PC-3 (cell line): ENCODE measurements around the gene ITIH3. TPM values are rescaled to one million over a fixed set of nuclear protein-coding genes. Genes with fewer than 3 reads are reported as not detected.

ENCODE experiments used
- ATAC-seq: fragments of 200-7000 bp; cut with Tn5 transposase; 2 replicates; pipeline ENCODE4 v1.9.1; 2020; ENCODE audit warnings: mild to moderate bottlenecking, moderate library complexity
- BruUV-seq: library from RNA; stranded (reverse); fragments of 400-500 nt; replicated peaks from 2 replicates; lab custom pipeline; 2021; lab: Mats Ljungman, UMichigan
- CTCF ChIA-PET: fragments of 300-600 bp; sonication (Branson Sonifier 250); formaldehyde crosslinking; loops from one replicate; lab custom pipeline; 2022; ENCODE audit warnings: antibody characterized with exemption; lab: Charles Lee
- POLR2A ChIA-PET: fragments of 300-600 bp; sonication (Branson Sonifier 250); formaldehyde crosslinking; loops from one replicate; lab custom pipeline; 2022; ENCODE audit warnings: antibody characterized with exemption; ENCODE audit not compliant: unreplicated experiment; lab: Charles Lee
- DNase-seq: peaks from one replicate; pipeline ENCODE4 v3.0.0-alpha.2; 2015
- H2AFZ ChIP-seq: fragments of 300-600 bp; sonication (generic); 2 replicates; pipeline ENCODE4 v1.6.0; 2016; ENCODE audit warnings: antibody characterized with exemption, low read length
- H3F3A ChIP-seq: fragments of 300-600 bp; sonication (generic); one replicate; pipeline ENCODE4 v1.6.0; 2017; ENCODE audit warnings: antibody characterized with exemption, low read length, control low read depth, mild to moderate bottlenecking; ENCODE audit not compliant: unreplicated experiment
- H3K27ac ChIP-seq: fragments of 300-600 bp; sonication (generic); 2 replicates; pipeline ENCODE4 v1.5.1; 2016; ENCODE audit warnings: mild to moderate bottlenecking, low read length
- H3K27me3 ChIP-seq: fragments of 300-600 bp; sonication (generic); 2 replicates; pipeline ENCODE4 v1.6.1; 2016; ENCODE audit warnings: low read length, mixed read lengths
- H3K36me3 ChIP-seq: fragments of 300-600 bp; sonication (generic); 2 replicates; pipeline ENCODE4 v1.6.1; 2016; ENCODE audit warnings: low read depth, mixed run types, low read length, mixed read lengths
- H3K4me1 ChIP-seq: fragments of 300-600 bp; sonication (generic); 2 replicates; pipeline ENCODE4 v1.5.1; 2016; ENCODE audit warnings: low read length; ENCODE audit not compliant: insufficient read depth
- H3K4me2 ChIP-seq: fragments of 300-600 bp; sonication (generic); 2 replicates; pipeline ENCODE4 v1.6.0; 2016; ENCODE audit warnings: low read length
- H3K4me3 ChIP-seq: fragments of 300-600 bp; sonication (generic); 2 replicates; pipeline ENCODE4 v1.5.1; 2016; ENCODE audit warnings: mild to moderate bottlenecking, low read length, mixed read lengths
- H3K79me2 ChIP-seq: fragments of 300-600 bp; sonication (generic); 2 replicates; pipeline ENCODE4 v1.6.1; 2017; ENCODE audit warnings: low read length, mixed read lengths
- H3K9ac ChIP-seq: fragments of 300-600 bp; sonication (generic); 2 replicates; pipeline ENCODE4 v1.6.0; 2016; ENCODE audit warnings: mild to moderate bottlenecking, low read length
- H3K9me2 ChIP-seq: fragments of 300-600 bp; sonication (generic); replicated peaks from 2 replicates; pipeline ENCODE4 v1.6.1; 2016; ENCODE audit warnings: mixed run types, low read length, mixed read lengths
- H3K9me3 ChIP-seq: fragments of 300-600 bp; sonication (generic); 2 replicates; pipeline ENCODE4 v1.6.1; 2016; ENCODE audit warnings: low read length, mixed read lengths
- H4K20me1 ChIP-seq: fragments of 300-600 bp; sonication (generic); 2 replicates; pipeline ENCODE4 v1.6.1; 2016; ENCODE audit warnings: low read length, mixed read lengths
- CTCF ChIP-seq: fragments of 300-600 bp; sonication (generic); conservative IDR thresholded peaks from 2 replicates; pipeline ENCODE4 v1.5.1; 2017; ENCODE audit warnings: antibody characterized with exemption, low read depth, mild to moderate bottlenecking, low read length
- EZH2 ChIP-seq: fragments of 300-600 bp; sonication (generic); IDR thresholded peaks from one replicate; pipeline ENCODE4 v1.6.1; 2017; ENCODE audit warnings: antibody characterized with exemption, mild to moderate bottlenecking, low read length; ENCODE audit not compliant: unreplicated experiment
- EZH2phosphoT487 ChIP-seq: fragments of 300-600 bp; sonication (generic); IDR thresholded peaks from 2 replicates; pipeline ENCODE4 v1.6.1; 2018; ENCODE audit warnings: mild to moderate bottlenecking, antibody characterized with exemption, low read length, borderline replicate concordance
- intact Hi-C: fragments of 100-400 bp; cut with micrococcal nuclease; formaldehyde crosslinking; loops from 2 replicates; pipeline ENCODE4 v1.9.0; 2023
- total RNA-seq: library from RNA; depleted of rRNA; stranded (reverse); fragments of >200 nt; gene quantifications from 2 replicates; pipeline ENCODE4 v1.2.3, GENCODE V29; 2014

The ITIH3 gene
- total RNA-seq, 1 experiment from 2014 or later, result not detected

GRCh38 chr3:52838561-52839267, 44.1 kb downstream of the ITIH3 start:
- ATAC-seq, result no peak
- no TSS peak for BruUV-seq
- H3K9me3 ChIP-seq, result no peaks in the 10 kb centered on the region
- ChIA-PET CTCF (no interaction called here), POLR2A (interaction anchor here (0.5 kb wide), 1 partner anchor 93 kb away, joined by 11 read pairs; no protein-coding TSS in a partner anchor)
- H2AFZ ChIP-seq, result no peak overlapping the region
- DNase-seq, result no peak
- no peaks in the 10 kb centered on the region for H3K36me3 ChIP-seq
- H3K27ac ChIP-seq, result no peak overlapping the region
- no peak for TF ChIP-seq CTCF
- no peaks in the 10 kb centered on the region for H3K79me2 ChIP-seq
- no peaks in the 10 kb centered on the region for H3K9me2 ChIP-seq
- no peaks in the 10 kb centered on the region for H3K4me1 ChIP-seq
- no peaks in the 10 kb centered on the region for H3K27me3 ChIP-seq
- H3K4me2 ChIP-seq, result no peak overlapping the region
- intact Hi-C loops, result no loop called here
- H3K9ac ChIP-seq, result no peak overlapping the region
- H4K20me1 ChIP-seq, result no peaks in the 10 kb centered on the region
- H3K4me3 ChIP-seq, result no peak overlapping the region
- H3F3A ChIP-seq, result no peaks in the 10 kb centered on the region

- Histone ChIP-seq H3K36me3 (no peaks in the 10 kb centered on the region), H3F3A (no peaks in the 10 kb centered on the region), H3K79me2 (no peaks in the 10 kb centered on the region), H3K9ac (no peak overlapping the region), H3K4me3 (no peak overlapping the region), H4K20me1 (no peaks in the 10 kb centered on the region), H2AFZ (no peak overlapping the region), H3K9me2 (no peaks in the 10 kb centered on the region), H3K27ac (no peak overlapping the region), H3K9me3 (no peaks in the 10 kb centered on the region), H3K4me1 (no peaks in the 10 kb centered on the region), H3K4me2 (no peak overlapping the region), H3K27me3 (no peaks in the 10 kb centered on the region)
- POLR2A ChIA-PET, result no interaction called here
- DNase-seq, result no peak
- ATAC-seq, result no peak
- intact Hi-C loops, result no loop called here
- CTCF ChIA-PET, result no interaction called here
- TF ChIP-seq CTCF (no peak), EZH2phosphoT487 (no peak), EZH2 (no peak)
- BruUV-seq, result no TSS peak
Observed at GRCh38 chr3:52839268-52839575, 44.6 kb downstream of the ITIH3 start.

- no peak overlapping the region for H3K27ac ChIP-seq
- no peak overlapping the region for H3K4me3 ChIP-seq
- H3F3A ChIP-seq, result no peaks in the 10 kb centered on the region
- ChIA-PET CTCF (interaction anchor here (0.7 kb wide), 1 partner anchor 264 kb away, joined by 4 read pairs; no protein-coding TSS in a partner anchor), POLR2A (no interaction called here)
- TF ChIP-seq EZH2, result no peak
- TF ChIP-seq EZH2phosphoT487, result no peak
- no peak for TF ChIP-seq CTCF
- H4K20me1 ChIP-seq, result no peaks in the 10 kb centered on the region
- H3K9me2 ChIP-seq, result no peaks in the 10 kb centered on the region
- H3K4me1 ChIP-seq, result no peaks in the 10 kb centered on the region
- intact Hi-C loops, result no loop called here
- no peaks in the 10 kb centered on the region for H3K9me3 ChIP-seq
- BruUV-seq, result no TSS peak
- no peak overlapping the region for H3K4me2 ChIP-seq
- no peaks in the 10 kb centered on the region for H3K27me3 ChIP-seq
- ATAC-seq (peak; percentile 24), DNase-seq (peak; percentile 22)
- no peaks in the 10 kb centered on the region for H3K36me3 ChIP-seq
- no peak overlapping the region for H3K9ac ChIP-seq
- H2AFZ ChIP-seq, result no peak overlapping the region
- H3K79me2 ChIP-seq, result no peaks in the 10 kb centered on the region
Observed at GRCh38 chr3:52839892-52840545, 45.4 kb downstream of the ITIH3 start.
